Liver (tissue), 9 donors: Measurements from ENCODE around the gene LMTK2. TPM values are rescaled to one million over a fixed set of nuclear protein-coding genes. Genes with fewer than 3 reads are reported as not detected.

Experiments used
- DNase-seq: peaks from one replicate; pipeline ENCODE4 v3.0.0-alpha.2; 2017; ENCODE audit warnings: low spot score
- H3K27ac ChIP-seq, 2 donors: one replicate each; pipeline ENCODE4 v1.7.0; 2013; ENCODE audit warnings: inconsistent platforms in 2 of 2, low read length in 2 of 2, control low read depth in 1 of 2, low read depth in 1 of 2, mild to moderate bottlenecking in 1 of 2
- H3K27me3 ChIP-seq, 4 donors: one replicate each; pipeline versions ENCODE4 v1.6.1 to v1.7.0; 2013; ENCODE audit warnings: low read length in 3 of 4, inconsistent platforms in 1 of 4, mild to moderate bottlenecking in 1 of 4, moderate library complexity in 1 of 4; ENCODE audit not compliant: control insufficient read depth in 4 of 4, insufficient read depth in 4 of 4
- H3K36me3 ChIP-seq, 4 donors: one replicate each; pipeline versions ENCODE4 v1.6.1 to v1.7.0; 2013; ENCODE audit warnings: low read length in 3 of 4, mild to moderate bottlenecking in 3 of 4, low read depth in 1 of 4, moderate library complexity in 1 of 4; ENCODE audit not compliant: control insufficient read depth in 4 of 4, insufficient read depth in 3 of 4
- H3K4me1 ChIP-seq, 4 donors: one replicate each; pipeline versions ENCODE4 v1.6.1 to v1.7.0; 2013; ENCODE audit warnings: low read length in 3 of 4, mild to moderate bottlenecking in 3 of 4, moderate library complexity in 1 of 4; ENCODE audit not compliant: control insufficient read depth in 4 of 4, insufficient read depth in 4 of 4
- H3K4me3 ChIP-seq, 3 donors: one replicate each; pipeline versions ENCODE4 v1.6.1 to v1.7.0; 2013; ENCODE audit warnings: low read length in 3 of 3, control low read depth in 1 of 3, low read depth in 1 of 3, mild to moderate bottlenecking in 1 of 3
- H3K9ac ChIP-seq, 2 donors: one replicate each; pipeline ENCODE4 v1.7.0; 2013; ENCODE audit warnings: low read length in 2 of 2, mild to moderate bottlenecking in 2 of 2, moderate library complexity in 2 of 2, control low read depth in 1 of 2, low read depth in 1 of 2
- H3K9me3 ChIP-seq, 4 donors: one replicate each; pipeline versions ENCODE4 v1.6.1 to v1.7.0; 2013; ENCODE audit warnings: low read length in 3 of 4; ENCODE audit not compliant: control insufficient read depth in 4 of 4
- ATF3 ChIP-seq: IDR thresholded peaks from 2 replicates; pipeline ENCODE4 v1.6.1; 2016; ENCODE audit warnings: antibody characterized with exemption
- CTCF ChIP-seq: fragments of 150-350 bp; IDR thresholded peaks from 2 replicates; pipeline ENCODE4 v1.5.1; 2017; ENCODE audit warnings: improper control_type of control experiment, low read depth, low read length; ENCODE audit not compliant: missing input control
- FOXA1 ChIP-seq: IDR thresholded peaks from 2 replicates; pipeline ENCODE4 v1.6.1; 2016; ENCODE audit warnings: antibody characterized with exemption
- FOXA2 ChIP-seq: IDR thresholded peaks from 2 replicates; pipeline ENCODE4 v1.6.1; 2016; ENCODE audit warnings: antibody characterized with exemption
- GABPA ChIP-seq, 2 donors: IDR thresholded peaks in 1 of 2; conservative IDR thresholded peaks in 1 of 2; 2 replicates each; pipeline ENCODE4 v1.6.1; 2016; ENCODE audit warnings: antibody characterized with exemption in 2 of 2, mild to moderate bottlenecking in 1 of 2, moderate library complexity in 1 of 2
- HNF4A ChIP-seq, 2 donors: conservative IDR thresholded peaks; 2 replicates each; pipeline ENCODE4 v1.6.1; 2016; ENCODE audit warnings: antibody characterized with exemption in 2 of 2, mild to moderate bottlenecking in 2 of 2
- HNF4G ChIP-seq: IDR thresholded peaks from 2 replicates; pipeline ENCODE4 v1.6.1; 2016; ENCODE audit warnings: antibody characterized with exemption
- JUND ChIP-seq, 2 donors: IDR thresholded peaks; 2 replicates each; pipeline ENCODE4 v1.6.1; 2016; ENCODE audit warnings: antibody characterized with exemption in 2 of 2
- NR2F2 ChIP-seq: IDR thresholded peaks from 2 replicates; pipeline ENCODE4 v1.6.1; 2016; ENCODE audit warnings: antibody characterized with exemption
- RAD21 ChIP-seq, 2 donors: IDR thresholded peaks; 2 replicates each; pipeline ENCODE4 v1.6.1; 2016; ENCODE audit warnings: antibody characterized with exemption in 2 of 2, mild to moderate bottlenecking in 2 of 2
- REST ChIP-seq: IDR thresholded peaks from 2 replicates; pipeline ENCODE4 v1.6.1; 2016; ENCODE audit warnings: antibody characterized with exemption, mild to moderate bottlenecking
- RXRA ChIP-seq, 2 donors: IDR thresholded peaks; 2 replicates each; pipeline ENCODE4 v1.6.1; 2017 to 2018; ENCODE audit warnings: antibody characterized with exemption in 2 of 2, mild to moderate bottlenecking in 1 of 2
- SP1 ChIP-seq: IDR thresholded peaks from 2 replicates; pipeline ENCODE4 v1.6.1; 2018; ENCODE audit warnings: antibody characterized with exemption, mild to moderate bottlenecking
- TAF1 ChIP-seq: conservative IDR thresholded peaks from 2 replicates; pipeline ENCODE4 v1.6.1; 2016; ENCODE audit warnings: antibody characterized with exemption, mild to moderate bottlenecking
- YY1 ChIP-seq: IDR thresholded peaks from 2 replicates; pipeline ENCODE4 v1.6.1; 2016; ENCODE audit warnings: antibody characterized with exemption, mild to moderate bottlenecking
- ZBTB33 ChIP-seq: IDR thresholded peaks from 2 replicates; pipeline ENCODE4 v1.6.1; 2016; ENCODE audit warnings: antibody characterized with exemption
- WGBS: extraction: QIAGEN DNeasy Blood & Tissue Kit; methylation state at CpG from one replicate; pipeline ENCODE4 v1.1.7; 2013; 5-methylcytosine and 5-hydroxymethylcytosine counted together
- polyA plus RNA-seq, 2 donors: library from polyadenylated mRNA; stranded (reverse) in 1 of 2; unstranded in 1 of 2; fragments of 200-250 nt in 1 of 2; fragments of >200 nt in 1 of 2; fragmentation: Nextera tagmentation in 1 of 2; extraction: Ambion mirVana in 1 of 2; gene quantifications; one replicate each; pipeline versions ENCODE4 v1.2.1 to v1.2.3, GENCODE V29; 2013 to 2015
- total RNA-seq, 2 donors: library from RNA; depleted of rRNA; stranded (reverse); fragments of >200 nt; gene quantifications; one replicate each; pipeline ENCODE4 v1.2.3, GENCODE V29; 2014
- TF ChIP-seq, protein P1 (sequence below): IDR thresholded peaks from 2 replicates; pipeline ENCODE4 v1.6.1; 2016; ENCODE audit warnings: antibody characterized with exemption
- donor health status: healthy.
- donor health status: healthy.
- donor health status: healthy.
- donor health status: healthy.
- donor health status: healthy.

The LMTK2 gene
- total and polyA plus RNA-seq, 4 donors, result 3.1 to 14.3 (median 9.0) TPM

DNA sequence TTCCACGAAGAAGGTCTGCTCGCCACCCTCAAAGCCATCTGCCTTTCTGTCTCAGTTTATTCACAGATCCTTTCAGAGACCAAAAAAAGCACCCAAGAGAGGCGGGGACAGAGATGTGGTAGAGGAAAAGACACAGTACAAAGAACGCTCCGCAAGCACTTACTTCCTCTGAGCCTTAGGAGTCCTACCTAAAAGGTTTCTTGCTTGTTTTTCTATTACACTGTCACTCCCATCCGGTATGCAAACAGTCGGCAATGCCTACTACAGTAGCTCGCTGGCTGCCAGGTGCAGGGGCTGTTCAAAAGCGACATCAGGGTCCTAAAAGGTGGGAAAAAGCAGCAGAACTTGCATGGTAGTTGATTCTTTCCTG is 144.6 kb downstream of the LMTK2 start:
- no peaks in the 10 kb centered on the region for H3K27me3 ChIP-seq
- peaks cover 10 to 23% (median 16%) of the 10 kb centered on the region in 4 donors for H3K4me1 ChIP-seq
- DNase-seq, result no peak
- H3K27ac ChIP-seq, result peak overlapping the region; percentile 20 to 70
- no peaks in the 10 kb centered on the region for H3K9me3 ChIP-seq
- TF ChIP-seq REST, result no peak
- no peak for TF ChIP-seq CTCF
- no peak for TF ChIP-seq FOXA2
- TF ChIP-seq SP1, result no peak
- peak overlapping the region; percentile 62 to 90 (median 74) for H3K4me3 ChIP-seq
- no peaks in the 10 kb centered on the region for H3K36me3 ChIP-seq
- WGBS, result 38% methylated on average over 9 of the region's 9 CpGs
- H3K9ac ChIP-seq, result peak overlapping the region in 1 of 2 donors; percentile 10

- Histone ChIP-seq H3K9me3 (no peaks in the 10 kb centered on the region), H3K27me3 (no peaks in the 10 kb centered on the region), H3K27ac (peak within 1 kb of the TSS; percentile 62 to 70), H3K36me3 (peaks cover 0 to 3% (median 2%) of the 10 kb centered on the region in 4 donors), H3K4me3 (peak within 1 kb of the TSS; percentile 74 to 90 (median 85)), H3K4me1 (peaks cover 10 to 23% (median 16%) of the 10 kb centered on the region in 4 donors), H3K9ac (peak within 1 kb of the TSS; percentile 10 to 40)
- peak; percentile 94 for DNase-seq
- WGBS, result under 1% methylated on average over 69 of the region's 69 CpGs
- TF ChIP-seq GABPA (IDR thresholded peaks at IDR 0.05 in 1 of 2, conservative IDR thresholded peaks at IDR 0.05 in 1 of 2) (peak; percentile 52 to 91), RXRA (IDR thresholded peaks at IDR 0.05) (peak; percentile 32 to 47), TAF1 (no peak), FOXA1 (no peak), SP1 (peak; percentile 79), FOXA2 (no peak), NR2F2 (peak; percentile 17), JUND (IDR thresholded peaks at IDR 0.05) (no peak), HNF4G (peak; percentile 75), YY1 (no peak), CTCF (no peak), ATF3 (no peak), HNF4A (conservative IDR thresholded peaks at IDR 0.05) (peak in 1 of 2 donors; percentile 84), ZBTB33 (no peak), RAD21 (IDR thresholded peaks at IDR 0.05) (no peak), REST (no peak)
- TF ChIP-seq, protein P1, sequence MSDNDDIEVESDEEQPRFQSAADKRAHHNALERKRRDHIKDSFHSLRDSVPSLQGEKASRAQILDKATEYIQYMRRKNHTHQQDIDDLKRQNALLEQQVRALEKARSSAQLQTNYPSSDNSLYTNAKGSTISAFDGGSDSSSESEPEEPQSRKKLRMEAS, result no peak
Measured at GRCh38 chr7:98251601-98252424, 145.2 kb downstream of the LMTK2 start, which contains the start of gene TECPR1. Gene TECPR1, minus strand, starts transcription at chr7:98252232. Its CDS starts 6,086 bp downstream, at chr7:98246146.
